ENCODE data around the gene SMOC1.

The SMOC1 gene

GRCh38 chr14:69879175-69880043 lies at the start of gene SMOC1:
TSS of gene SMOC1 (plus strand) at chr14:69879416. CDS start at chr14:69879679, 263 bp downstream.
- no peak for DNase-seq

DNA sequence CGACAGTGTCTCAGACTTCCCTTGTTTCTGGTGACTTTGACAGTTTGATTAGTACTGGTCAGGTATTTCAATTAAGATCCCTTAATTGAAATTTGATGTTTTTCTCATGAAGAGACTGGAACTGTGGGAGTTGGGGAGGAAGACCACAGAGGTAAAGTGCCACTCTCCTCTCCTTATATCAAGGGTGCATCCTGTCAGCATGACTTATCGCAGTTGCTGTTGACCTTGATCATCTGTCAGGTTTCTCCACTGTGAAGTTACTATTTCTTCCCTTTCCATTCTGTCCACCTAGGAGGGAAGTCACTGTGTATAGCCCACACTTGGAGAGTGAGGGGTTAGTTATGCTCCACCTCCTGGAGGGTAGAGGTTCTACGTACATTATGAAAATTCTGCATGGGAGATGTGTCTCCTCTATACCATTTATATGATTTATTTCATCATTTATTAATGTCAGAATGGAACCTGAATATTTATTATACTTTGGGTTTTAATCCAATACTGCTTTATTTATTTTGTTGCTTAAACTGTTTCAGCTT lies 40.3 kb upstream of the SMOC1 start:
- DNase-seq: no peak

DNA sequence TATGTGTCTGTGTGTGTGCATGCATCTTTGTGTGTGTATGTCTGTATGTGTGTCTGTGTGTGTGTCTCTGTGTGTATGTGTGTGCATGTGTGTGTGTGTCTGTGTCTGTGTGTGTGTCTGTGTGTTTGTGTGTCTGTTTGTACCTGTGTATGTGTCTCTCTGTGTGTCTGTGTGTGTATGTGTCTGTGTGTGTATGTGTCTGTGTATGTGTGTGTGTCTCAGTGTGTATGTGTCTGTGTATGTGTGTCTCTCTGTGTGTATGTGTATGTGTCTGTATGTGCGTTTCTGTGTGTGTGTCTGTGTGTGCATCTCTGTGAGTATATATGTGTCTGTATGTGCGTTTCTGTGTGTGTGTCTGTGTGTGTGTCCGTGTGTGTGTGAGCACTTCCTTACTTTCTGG lies 39.6 kb upstream of the SMOC1 start:
- DNase-seq: no peak

DNA sequence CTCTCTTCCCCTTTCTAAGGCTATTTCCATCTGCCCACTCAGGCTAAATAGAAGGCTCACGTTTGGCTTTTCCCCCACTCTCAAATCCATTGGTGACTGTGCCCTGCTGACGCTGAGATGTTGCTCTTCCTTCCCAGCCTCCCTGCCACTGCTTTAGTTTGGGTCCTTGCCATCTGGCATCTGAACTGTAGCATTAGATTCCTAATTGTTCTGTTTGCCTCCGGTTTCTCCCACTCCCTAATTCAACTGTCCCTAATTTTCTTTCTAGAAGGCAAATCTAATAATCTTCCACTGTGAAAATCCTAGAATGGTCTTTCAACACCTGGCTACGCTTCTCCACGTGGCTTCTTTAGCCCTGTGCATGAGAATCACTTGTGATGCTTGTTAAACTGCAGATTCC lies 37.6 kb upstream of the SMOC1 start:
- DNase-seq: no peak

- no peak for DNase-seq
Measured at GRCh38 chr14:69842686-69843420, 36.4 kb upstream of the SMOC1 start.

- no peak for DNase-seq
Measured at GRCh38 chr14:69844171-69844570, 35.0 kb upstream of the SMOC1 start.

GRCh38 chr14:69845050-69845581 lies 34.1 kb upstream of the SMOC1 start:
- no peak for DNase-seq

GRCh38 chr14:69845787-69846186 lies 33.4 kb upstream of the SMOC1 start:
- DNase-seq: no peak

DNA sequence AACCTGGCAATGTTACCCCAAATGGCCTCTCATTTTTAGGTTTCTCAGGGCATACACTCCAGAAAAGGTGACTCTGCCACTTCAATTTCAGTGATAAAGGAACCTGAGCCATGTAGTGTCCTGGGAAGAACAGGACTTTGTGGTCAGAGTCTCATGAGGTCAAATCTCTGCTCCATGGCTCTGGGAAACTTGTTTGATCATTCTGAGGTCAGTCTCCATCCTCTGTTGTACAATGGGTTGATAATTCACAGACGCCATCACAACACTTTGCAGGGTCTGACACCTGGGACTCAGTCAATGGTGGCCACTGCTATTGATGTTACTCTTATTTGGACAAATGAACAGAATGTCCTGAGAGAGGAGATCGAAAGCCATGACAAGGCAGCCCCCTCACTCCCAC lies 31.1 kb upstream of the SMOC1 start:
- no peak for DNase-seq

- no peak for DNase-seq
Measured at GRCh38 chr14:69848903-69849391, 30.3 kb upstream of the SMOC1 start.

- no peak for DNase-seq
Measured at GRCh38 chr14:69850086-69850735, 29.0 kb upstream of the SMOC1 start.

DNA sequence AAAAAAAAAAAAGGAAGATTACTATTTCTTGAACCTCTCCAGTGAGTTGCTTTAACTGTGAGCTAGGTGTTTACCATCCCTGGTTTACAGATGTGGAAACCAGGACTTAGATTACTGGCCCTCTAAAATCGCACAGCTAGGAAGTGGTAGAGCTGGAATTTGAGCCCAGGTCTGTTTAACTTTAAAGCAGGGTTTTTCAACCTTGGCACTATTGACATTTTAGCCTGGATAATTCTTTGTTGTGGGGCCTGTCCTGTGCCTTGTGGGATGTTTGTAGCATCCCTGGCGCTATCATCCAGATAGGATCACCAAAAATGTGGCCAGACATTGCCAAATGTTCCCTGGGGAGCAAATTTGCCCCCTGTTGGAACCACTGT lies 28.5 kb upstream of the SMOC1 start:
- no peak for DNase-seq

GRCh38 chr14:69852531-69853321 lies 26.5 kb upstream of the SMOC1 start:
- DNase-seq: no peak

GRCh38 chr14:69853774-69854173 lies 25.4 kb upstream of the SMOC1 start:
- DNase-seq: no peak

- no peak for DNase-seq
Measured at GRCh38 chr14:69854598-69854997, 24.6 kb upstream of the SMOC1 start.

GRCh38 chr14:69855180-69855832 lies 23.9 kb upstream of the SMOC1 start:
- no peak for DNase-seq

GRCh38 chr14:69858801-69859200 lies 20.4 kb upstream of the SMOC1 start:
- DNase-seq: no peak

GRCh38 chr14:69859591-69859990 lies 19.6 kb upstream of the SMOC1 start:
- DNase-seq: no peak

- no peak for DNase-seq
Measured at GRCh38 chr14:69860221-69860620, 19.0 kb upstream of the SMOC1 start.

- no peak for DNase-seq
Measured at GRCh38 chr14:69861025-69861569, 18.1 kb upstream of the SMOC1 start.

DNA sequence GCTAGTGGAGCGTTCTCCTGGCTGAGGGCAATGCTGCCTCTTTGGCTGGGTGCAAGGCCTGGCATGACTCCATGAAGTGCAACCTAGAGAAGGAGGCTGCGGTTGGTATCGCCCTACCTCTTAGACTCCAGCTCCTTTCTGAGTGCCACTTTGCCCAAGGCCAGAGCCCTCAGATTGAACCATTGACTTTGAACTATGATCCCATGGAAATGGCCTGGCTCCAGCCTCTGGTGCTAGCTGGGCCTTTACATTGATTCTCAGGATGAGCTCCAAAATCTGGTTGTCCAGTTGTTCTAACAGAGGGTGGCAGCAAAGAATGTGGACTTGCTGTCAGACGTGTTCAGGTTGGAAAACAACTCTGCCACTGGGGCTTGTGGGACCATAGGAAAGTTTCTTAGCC lies 16.1 kb upstream of the SMOC1 start:
- no peak for DNase-seq

Measured in cortex of kidney (tissue), 1 donor.